ENCODE data around the gene TRIAP1.
"Not testable (repeated sequence)": the region's sequence is repeated elsewhere in the genome, so short reads cannot be mapped to it uniquely, and the experiment has no call there.

TRIAP1 gene

DNA sequence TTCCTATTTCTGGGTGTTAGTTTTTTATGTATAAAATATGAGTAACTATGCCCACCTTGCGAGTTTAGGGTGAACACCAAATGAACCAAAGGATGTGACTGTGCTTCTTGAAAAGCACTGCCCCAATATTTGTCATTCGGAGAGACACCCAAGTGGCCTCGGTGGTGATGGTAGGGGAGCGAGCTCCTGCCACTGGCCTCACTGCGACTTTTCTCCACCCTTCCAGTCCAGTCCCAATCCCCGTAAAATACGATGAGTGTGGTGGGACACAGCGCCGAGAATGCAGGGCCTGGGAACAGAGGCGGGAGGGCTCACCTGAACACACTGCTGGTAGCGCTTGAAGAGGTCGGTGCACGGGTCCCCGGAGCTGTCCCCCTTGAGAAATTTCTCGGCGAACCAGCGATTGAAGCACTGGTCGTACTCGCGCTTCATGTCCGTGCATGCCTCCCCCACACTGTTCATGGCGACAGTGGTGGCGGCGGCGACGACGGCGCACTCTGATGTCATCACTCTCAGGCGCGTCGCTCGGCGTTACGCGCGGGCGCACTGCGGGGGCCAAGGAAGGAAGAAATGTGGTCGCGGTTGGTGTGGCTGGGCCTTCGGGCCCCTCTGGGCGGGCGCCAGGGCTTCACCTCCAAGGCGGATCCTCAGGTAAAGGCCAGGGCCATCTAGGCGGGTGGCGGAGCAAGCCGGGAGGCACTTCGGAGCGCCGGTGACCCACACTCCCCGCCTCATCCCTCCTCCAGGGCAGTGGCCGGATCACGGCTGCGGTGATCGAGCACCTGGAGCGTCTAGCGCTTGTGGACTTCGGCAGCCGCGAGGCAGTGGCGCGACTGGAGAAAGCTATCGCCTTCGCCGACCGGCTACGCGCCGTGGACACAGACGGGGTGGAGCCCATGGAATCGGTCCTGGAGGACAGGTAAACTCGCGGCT lies at the start of gene TRIAP1, which contains the start of gene GATC:
TRIAP1 (minus strand) TSS at position 474 of the 933 bp plus-strand sequence; CDS start at position 462, 12 bp downstream.
GATC (plus strand) TSS at position 534 of the 933 bp plus-strand sequence; CDS start at position 571, 37 bp downstream.
- FAIRE-seq, result no peak

DNA sequence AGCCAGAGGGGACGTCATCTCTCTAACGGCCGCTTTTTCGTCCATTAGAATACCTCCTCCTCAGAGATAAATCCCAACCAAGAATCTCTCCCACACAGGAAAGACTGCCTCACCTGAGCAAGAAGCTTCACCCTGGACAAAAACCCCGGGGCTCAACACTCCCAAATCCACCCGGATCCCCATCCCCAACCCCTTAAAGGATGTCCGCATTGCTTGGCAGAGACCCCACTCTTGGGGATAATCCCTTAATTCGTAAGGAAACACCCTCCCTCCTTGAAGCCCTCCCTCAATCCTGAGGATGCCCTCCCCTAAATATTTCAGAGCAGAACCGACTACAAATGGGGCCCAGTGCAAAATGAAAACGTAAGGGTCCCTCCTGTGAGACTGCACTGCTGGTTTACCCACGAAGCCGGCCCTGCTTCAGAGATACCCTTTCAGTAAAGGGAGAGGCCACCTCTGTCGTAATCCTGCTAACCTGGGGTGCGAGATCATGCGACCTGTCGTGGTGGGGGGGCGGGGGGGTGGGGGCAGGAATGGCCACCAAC lies 49.1 kb upstream of the TRIAP1 start:
- FAIRE-seq, result no peak

DNA sequence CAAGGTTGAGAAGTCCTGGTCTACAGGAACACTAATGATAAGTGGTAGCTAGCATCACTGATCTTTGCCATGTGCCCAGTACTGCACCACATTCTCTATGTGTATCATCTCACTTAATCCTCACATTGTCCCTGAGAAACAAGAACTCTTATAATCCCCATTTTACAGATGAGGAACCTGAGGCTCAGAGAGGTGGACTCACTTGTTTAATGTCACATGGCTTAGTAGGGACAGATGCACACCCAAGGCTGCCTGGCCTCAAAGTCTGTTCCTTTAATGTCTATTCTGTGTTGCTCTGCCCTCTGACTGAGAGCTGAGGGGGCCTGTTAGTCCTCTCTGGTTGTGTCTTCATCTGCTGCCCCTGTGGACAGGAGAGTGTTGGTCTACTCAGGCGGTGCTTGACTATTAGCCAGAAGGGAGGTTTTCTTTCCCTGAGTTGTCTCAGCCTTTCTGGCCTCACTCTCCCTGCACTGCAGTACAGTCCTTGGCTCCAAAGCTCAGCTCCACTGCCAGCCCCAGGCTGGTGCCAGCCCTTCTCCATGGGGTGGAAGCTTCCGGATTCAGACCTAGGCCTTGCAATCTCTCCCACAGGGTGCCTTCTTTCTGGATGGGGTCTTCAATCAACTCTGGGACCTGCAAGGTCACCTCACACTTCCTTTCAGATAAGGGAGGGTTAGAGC lies 44.8 kb upstream of the TRIAP1 start:
- no peak for FAIRE-seq

DNA sequence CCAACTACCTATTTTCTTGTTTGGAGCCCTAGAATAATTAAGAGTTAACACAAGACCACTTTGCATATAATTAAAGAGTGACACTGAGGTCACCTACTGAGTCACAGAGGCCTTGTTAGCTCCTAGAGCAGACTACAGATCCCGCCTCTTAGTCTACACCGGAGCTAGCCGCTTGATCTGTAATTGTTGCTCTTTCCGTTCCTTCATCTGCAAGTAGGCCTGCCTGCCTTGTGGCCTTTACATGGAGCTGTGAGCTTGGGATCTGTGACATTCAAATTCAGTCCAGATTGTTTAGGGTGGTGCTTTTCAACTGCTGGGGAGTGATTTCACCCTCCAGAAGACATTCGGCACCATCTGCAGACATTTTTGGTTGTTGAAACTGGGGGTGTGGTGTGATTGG lies 44.1 kb upstream of the TRIAP1 start:
- FAIRE-seq, result no peak

DNA sequence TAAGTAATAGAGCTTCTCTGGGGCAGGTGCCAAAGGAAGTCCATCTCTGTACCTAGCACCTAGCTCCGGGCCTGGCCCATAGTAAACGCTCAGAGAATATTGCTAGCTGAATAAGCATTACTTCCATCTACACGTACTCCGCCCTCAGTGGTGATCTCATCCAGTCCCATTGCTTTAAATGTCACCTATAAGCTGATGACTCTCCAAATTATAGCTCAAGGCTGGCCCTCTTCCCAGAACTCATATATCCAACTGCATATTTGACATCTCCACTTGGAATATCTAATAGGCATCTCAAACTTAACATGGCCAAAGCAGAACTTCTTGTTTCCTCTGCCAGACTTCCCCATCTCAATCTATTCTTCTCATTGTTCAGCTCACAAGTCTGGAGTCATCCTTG lies 42.8 kb upstream of the TRIAP1 start:
- FAIRE-seq, result no peak

DNA sequence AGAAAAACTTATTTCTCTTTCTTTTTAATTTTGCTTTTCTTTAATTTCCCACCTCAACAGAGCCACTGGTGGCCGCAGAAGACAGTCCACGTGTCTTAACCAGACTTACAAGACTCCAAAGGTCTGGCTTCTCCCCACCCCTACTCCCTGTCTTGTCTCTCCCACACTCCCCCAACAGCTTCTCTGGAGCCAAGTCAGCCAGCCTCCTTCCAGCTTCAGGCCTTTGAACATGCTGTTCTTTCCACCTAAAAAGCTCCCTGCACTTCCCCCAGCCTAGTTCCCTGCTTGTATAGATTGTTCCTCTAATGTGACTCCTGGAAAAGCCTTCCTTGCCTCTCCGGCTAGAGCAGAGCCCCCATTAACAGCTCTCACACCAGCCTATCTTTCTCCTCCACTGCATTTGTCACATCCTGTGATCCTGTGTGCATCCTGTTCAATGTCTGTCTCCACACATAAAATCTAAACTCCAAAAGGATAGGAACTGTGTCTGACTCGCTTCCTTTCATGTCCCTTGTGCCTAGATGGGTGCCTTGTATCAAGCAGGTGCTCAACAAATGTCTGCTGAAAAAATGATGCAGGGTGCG lies 42.0 kb upstream of the TRIAP1 start:
- FAIRE-seq, result no peak

DNA sequence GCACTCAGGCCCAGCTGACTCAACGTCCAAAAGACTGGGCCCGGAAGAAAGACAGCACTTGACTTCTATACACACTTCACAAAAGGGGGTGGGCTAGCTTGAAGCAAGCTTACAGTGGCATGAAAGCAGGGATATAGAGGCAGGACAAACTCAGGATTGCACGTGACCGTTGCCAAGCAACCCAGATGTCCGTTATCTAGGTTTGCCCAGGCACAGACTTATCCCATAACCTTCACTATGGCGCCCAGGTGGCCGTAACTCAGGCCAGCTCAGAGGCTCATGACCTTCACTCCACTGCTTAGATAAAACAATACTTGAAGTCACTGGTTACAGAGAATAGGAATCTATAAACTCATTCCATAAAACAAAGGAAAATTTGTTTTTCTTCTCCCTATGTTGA lies 41.4 kb upstream of the TRIAP1 start:
- FAIRE-seq, result not testable (repeated sequence)

DNA sequence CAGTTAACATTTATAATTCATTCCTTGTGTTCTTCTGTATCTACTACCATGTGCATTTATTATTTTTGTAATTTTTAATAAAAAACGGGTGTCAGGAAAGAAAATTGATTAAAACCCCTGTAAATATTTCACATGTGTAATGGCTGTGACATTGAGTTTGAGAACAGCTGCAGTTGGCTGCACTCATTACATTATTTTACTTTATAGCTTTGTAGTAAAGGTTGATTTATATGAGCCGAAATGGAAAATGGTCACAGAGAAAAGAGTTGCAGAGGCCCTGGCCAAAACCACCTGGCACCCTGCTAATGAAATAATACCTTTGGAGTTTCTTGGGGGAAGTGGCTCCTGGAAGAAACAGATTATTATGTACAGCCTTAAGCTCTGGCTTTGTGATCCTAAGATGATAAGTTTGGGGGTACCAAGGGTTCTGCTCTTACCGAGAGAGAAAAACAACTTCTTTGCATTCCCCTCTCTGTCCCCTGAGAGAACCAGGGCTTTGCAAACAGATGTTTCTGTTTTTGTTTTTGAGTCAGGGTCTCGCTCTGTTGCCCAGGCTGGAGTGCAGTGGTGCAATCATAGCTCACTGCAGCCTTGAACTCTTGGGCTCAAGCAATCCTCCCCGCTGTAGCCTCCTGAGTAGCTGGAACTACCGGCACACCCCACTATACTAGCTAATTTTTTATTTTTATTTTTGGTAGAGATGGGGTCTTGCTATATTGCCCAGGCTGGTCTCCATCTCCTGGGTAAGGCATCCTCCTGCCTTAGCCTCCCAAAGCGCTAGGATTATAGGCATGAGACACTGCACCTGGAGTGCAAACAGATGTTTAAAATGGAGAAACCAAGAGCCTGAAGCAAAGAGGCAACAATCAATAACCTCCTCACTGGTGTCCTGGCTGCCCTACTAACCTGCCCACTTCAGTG lies 40.0 kb upstream of the TRIAP1 start:
- no peak for FAIRE-seq

DNA sequence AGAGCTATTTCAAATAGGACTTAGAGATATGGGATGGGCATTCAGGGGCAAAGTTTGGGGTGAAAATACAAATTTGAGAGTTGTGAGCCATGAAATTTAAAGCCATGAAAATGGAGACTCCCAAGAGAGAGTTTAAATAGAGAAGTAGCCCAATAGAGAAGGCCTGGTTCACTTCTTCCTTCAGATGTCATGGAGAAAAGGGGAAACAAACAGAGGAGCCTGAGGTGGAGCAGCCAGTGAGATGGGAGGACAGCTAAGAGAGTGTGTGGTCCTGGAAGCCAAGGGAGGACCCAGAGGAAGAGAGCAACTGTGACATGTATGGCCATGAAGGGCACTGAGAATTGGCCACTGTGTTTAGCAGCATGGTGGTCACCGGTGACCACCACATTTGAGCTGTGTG lies 37.4 kb upstream of the TRIAP1 start:
- no peak for FAIRE-seq

DNA sequence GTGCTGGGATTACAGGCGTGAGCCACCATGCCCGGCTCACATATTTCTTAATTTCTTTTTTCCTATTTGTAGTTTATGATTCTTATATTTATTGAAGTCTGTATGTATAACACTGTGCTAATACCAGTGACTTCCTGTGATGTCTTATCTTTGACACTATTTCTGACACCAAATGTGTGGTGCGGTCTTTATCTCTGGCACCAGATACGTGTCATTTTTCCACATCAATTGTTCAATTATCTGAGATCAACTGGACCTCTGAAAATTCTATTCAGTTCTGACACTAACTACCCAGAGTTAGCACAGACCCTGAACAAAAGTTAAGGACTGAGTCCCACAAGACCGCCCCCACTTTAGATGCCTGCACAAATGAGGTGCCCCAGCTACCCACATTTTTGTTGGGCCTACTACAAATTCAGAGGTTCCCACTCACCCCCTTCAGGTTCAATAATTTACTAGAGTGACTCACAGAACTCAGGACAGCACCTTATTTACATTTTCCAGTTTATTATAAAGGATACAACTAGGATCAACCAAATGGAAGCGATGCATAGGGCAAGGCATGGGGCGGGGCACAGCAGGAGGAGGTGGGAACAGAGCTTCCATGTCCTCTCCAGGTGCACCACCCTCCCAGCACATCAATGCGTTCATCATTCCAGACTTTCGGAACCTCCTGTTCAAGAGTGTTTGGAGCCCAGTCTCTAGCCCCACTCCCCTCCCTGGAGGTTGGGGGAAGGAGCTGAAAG lies 35.0 kb upstream of the TRIAP1 start:
- no peak for FAIRE-seq

DNA sequence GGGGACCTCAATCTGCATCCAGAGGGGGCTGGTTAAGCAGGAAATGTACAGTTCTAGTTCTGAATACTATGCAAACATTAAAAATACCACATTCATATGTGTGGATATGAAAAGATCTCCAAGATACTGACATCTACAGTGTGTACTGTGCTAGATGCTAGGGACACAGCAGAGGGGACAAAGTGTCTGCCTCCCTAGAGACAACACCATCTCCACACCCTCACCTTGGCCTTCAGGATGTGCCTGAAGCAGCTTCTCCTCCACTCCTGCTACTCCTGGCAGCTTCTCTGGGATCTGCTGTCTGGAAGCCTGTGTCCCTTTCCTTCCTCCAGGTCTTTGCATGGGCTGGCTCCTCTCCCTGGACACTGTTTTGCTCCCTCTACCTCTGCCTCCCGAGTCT lies 34.0 kb upstream of the TRIAP1 start:
- FAIRE-seq, result no peak

DNA sequence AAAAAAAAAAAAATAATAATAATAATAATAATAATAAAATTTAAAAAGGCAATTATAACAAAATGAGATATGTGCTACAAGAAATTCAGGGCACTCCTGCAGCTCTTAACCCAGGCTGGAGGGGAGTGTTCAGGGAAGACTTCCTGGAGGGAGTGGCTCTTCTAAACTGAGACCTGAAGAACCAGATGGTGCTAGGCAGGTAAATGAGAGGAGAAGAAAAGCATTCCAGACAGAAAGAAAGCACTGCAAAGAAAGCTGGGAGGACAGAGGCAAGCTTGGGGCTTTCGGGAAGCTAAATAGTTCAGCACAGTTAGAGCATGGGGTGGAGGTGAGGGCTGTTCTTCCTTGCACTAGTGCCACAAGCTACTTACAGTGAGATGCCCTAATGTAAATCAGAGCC lies 33.3 kb upstream of the TRIAP1 start:
- FAIRE-seq, result no peak

DNA sequence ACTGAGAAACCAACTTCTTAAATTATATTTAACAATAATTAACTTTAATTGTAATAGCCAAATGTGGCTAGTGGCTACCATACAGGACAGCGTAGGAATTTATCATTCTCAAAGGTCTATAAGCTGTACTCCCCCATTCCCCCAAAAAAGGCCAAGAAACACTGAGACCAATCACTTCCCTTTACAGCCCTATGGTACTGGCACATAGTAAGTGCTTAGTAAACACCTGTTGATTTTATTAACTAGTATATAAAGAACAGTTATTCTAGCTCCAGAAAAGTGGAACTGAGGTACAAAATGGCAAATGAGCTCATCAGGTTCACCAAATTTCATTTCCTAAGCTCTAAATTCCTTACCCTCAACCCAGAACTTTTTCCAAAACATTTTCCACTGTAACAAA lies 29.5 kb upstream of the TRIAP1 start:
- FAIRE-seq, result no peak

DNA sequence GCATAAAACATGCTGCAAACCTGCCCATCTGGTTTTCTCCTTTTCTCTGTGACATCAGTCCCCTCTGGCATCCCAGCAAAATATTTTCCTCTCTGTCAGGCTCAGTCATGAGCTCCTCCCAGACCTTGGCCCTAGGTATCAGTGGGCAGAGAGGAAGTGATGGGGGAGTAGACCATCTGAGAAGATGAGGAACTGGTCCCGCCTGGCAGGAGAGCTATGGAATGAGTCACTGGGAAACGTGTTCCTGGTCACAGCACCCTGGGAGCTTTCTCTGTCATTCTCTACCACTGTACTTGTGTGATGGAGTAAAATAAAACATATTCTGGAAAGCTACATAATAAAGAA lies 28.4 kb upstream of the TRIAP1 start:
- no peak for FAIRE-seq

DNA sequence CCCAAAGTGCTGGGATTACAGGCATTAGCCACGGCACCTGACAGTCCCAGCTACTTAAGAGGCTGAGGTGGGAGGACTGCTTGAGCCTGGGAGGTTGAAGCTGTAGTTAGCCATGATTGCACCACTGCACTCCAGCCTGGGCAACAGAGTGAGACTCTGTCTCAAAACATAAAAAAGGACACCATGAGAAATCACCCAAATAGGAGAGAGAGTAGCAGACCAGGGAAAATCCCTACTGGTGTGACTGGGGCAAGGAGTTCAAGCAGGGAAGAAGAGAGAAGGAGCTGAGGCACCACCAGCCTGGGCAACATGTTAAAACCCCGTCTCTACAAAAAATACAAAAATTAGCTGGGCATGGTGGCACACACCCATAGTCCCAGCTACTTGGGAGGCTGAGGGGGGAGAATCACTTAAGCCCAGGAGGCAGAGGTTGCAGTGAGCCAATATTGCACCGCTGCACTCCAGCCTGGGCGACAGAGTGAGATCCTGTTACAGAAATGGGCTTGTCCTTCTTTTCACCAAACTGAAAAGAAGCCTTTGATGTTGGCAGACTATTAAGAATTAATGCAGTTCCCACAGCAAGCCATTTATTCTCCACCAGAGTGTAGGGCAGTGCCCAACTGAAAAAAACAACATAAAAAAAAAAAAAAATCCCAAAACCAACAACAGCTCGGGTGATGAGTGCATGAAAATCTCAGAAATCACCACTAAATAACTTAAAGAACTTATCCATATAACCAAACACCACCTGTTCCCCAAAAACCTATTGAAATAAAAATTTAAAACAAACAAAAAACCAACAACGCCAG lies 27.8 kb upstream of the TRIAP1 start:
- FAIRE-seq, result no peak

DNA sequence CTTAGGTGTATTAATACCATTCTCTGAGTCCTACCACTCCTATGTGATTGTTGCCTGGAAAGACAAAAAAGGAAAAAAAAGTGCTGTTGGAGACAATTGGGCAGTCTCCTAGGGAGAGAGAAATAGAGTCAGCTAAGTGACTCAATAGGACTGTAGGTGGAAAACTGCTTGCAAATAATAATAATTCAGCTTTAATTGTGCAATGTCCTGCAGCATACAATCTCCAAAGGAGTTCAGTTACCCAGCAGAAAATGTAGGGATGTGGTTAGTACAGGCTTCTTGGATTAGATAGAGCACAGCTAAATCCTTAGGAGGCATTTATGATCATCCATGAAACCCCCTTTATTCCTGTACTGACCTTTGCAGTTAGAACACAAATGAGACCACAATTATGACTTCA lies 26.3 kb upstream of the TRIAP1 start:
- no peak for FAIRE-seq

DNA sequence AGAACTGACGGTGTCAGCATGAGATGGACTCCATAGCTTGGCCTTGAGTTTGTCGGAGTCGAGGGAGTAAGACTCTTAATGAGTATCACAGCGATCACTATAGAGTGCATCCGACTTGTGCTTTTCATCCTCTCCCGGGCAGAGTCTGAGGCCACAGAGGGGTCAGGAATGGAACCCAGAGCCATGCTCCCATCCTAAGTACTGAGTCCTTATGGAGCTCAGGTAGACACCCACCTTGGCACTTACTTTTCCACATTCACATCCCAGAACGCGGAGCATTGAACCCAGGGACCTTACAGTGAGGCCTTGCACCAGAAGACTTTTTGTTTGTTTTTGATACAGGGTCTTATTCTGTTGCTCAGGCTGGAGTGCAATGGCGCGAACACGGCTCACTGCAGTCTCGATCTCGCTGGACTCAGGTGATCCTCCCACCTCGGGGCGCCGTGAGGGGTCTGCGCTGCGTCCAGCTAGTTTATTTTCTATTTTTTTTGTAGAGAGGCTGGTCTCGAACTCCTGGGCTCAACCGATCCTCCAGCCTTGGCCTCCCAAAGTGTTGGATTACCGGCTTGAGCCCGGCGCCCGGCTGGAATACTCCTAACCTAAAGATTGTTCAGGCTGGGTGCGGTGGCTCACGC lies 24.1 kb upstream of the TRIAP1 start:
- no peak for FAIRE-seq

DNA sequence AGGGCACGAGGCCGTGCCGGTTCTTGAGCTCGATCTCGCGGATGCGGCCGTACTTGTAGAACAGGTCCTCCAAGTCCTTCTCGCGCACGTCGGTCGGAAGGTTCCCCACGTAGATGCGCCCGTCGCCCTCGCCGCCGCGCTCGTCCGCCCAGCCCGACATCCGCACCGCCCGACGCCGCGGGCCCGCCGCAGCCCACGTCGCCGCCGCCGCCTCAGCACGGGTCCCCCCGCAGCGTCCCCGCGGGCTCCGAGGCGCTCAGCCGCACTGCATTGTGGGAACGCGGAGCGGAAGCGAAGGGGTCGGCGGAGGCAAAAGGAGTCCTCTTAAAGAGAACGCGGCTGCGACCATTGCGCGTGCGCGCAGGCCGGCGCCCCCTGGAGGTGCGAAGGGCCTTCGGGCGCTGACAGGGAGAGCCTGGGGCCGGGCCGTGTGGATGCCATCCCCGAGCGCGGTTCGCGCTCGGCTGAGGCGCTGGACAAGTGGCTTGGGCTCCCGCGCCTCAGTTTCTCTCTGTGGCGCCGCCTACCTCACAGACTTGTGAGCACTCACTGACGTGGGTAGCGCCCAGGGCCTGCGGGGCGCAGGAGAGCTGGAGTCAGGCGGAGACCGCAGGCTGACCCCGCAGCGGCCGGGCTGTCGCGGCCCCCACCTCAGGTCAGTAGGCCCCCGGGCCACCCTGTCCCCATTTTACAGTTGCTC lies 23.4 kb upstream of the TRIAP1 start, which contains the start of gene SRSF9:
SRSF9 (minus strand) TSS at position 299 of the 700 bp plus-strand sequence; CDS start at position 160, 139 bp downstream.
- FAIRE-seq, result no peak

DNA sequence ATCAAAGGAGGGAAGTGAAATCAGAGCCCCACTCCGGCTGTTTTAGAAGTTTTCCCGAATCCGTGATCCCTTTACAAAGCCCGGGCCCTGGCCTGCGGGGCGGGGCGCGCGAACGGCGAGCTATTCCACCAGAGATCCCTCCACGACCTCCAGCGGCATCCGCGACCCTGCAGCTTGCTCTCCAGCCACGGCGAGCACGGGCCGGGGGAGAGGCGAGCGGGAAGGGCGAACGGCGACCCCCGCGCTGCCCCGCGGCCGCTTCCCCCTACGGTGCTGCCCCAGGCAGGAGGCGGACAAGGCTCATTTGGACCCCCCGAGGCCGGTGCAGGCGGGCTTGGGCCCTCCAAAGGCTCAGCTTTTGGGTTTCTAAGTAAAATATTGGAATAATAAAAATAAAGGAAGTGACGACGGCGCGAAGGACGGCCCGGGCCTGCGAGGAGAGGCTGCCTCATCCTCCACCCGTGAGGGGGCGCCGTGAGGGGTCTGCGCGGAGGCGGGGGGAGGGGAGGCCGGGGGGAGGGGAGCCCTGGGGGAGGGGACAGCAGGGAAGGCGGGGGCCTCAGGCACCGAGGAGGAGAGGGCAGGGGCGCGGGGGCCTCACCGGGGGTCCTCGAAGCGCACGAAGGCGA lies 22.8 kb upstream of the TRIAP1 start:
- no peak for FAIRE-seq
